IMR-90 (cell line): ENCODE measurements around the gene TAOK1. TPM values are rescaled to one million over a fixed set of nuclear protein-coding genes. Genes with fewer than 3 reads are reported as not detected.

ENCODE experiments used
- ATAC-seq: fragments of 200-7000 bp; cut with Tn5 transposase; 2 replicates; pipeline ENCODE4 v1.9.1; 2020; ENCODE audit warnings: low read depth, mild to moderate bottlenecking, moderate library complexity
- BruUV-seq: library from RNA; stranded (reverse); fragments of 400-500 nt; replicated peaks from 2 replicates; lab custom pipeline; 2021; lab: Mats Ljungman, UMichigan
- CTCF ChIA-PET: fragments of 300-600 bp; formaldehyde crosslinking; extraction: SDS; loops from one replicate; lab custom pipeline; 2021; ENCODE audit warnings: antibody characterized with exemption; lab: Yijun Ruan, JAX
- POLR2A ChIA-PET: fragments of 300-600 bp; sonication (Branson Sonifier 250); formaldehyde crosslinking; loops from one replicate; lab custom pipeline; 2022; ENCODE audit warnings: antibody characterized with exemption; ENCODE audit not compliant: unreplicated experiment; lab: Charles Lee
- DNase-seq: peaks from one replicate; pipeline ENCODE4 v3.0.0; 2013
- H2AFZ ChIP-seq: replicated peaks from 2 replicates; pipeline ENCODE3; 2013; ENCODE audit warnings: low read length, mild to moderate bottlenecking; ENCODE audit not compliant: poor library complexity
- H2AK5ac ChIP-seq: 2 replicates; pipeline ENCODE4 v1.6.1; 2013; ENCODE audit warnings: low read depth, low read length, inconsistent platforms
- H2AK9ac ChIP-seq: replicated peaks from 2 replicates; pipeline ENCODE3; 2013; ENCODE audit warnings: mild to moderate bottlenecking, low read depth, low read length, moderate library complexity; ENCODE audit not compliant: poor library complexity
- H2BK120ac ChIP-seq: 2 replicates; pipeline ENCODE4 v1.6.1; 2013; ENCODE audit warnings: low read depth, low read length, inconsistent platforms
- H2BK15ac ChIP-seq: 3 replicates; pipeline ENCODE4 v1.6.1; 2013; ENCODE audit warnings: low read depth, low read length, inconsistent platforms
- H2BK20ac ChIP-seq: 2 replicates; pipeline ENCODE4 v1.6.1; 2013; ENCODE audit warnings: low read depth, mild to moderate bottlenecking, inconsistent platforms, low read length, moderate library complexity
- H2BK5ac ChIP-seq: 2 replicates; pipeline ENCODE4 v1.6.1; 2013; ENCODE audit warnings: mild to moderate bottlenecking, low read depth, low read length, inconsistent platforms; ENCODE audit not compliant: poor library complexity, severe bottlenecking
- H3K14ac ChIP-seq: replicated peaks from 2 replicates; pipeline ENCODE4 v1.6.1; 2013; ENCODE audit warnings: low read depth, low read length, inconsistent platforms
- H3K18ac ChIP-seq: 2 replicates; pipeline ENCODE4 v1.6.1; 2013; ENCODE audit warnings: low read depth, low read length, control low read depth
- H3K23ac ChIP-seq: 2 replicates; pipeline ENCODE4 v1.6.1; 2013; ENCODE audit warnings: low read depth, low read length, inconsistent platforms
- H3K27ac ChIP-seq: 2 replicates; pipeline ENCODE4 v1.5.1; 2013; ENCODE audit warnings: mild to moderate bottlenecking, control low read depth, low read length; ENCODE audit not compliant: insufficient read depth
- H3K27me3 ChIP-seq: 2 replicates; pipeline ENCODE4 v1.6.1; 2013; ENCODE audit warnings: low read length; ENCODE audit not compliant: control insufficient read depth, insufficient read depth
- H3K36me3 ChIP-seq: 2 replicates; pipeline ENCODE4 v1.6.1; 2013; ENCODE audit warnings: low read length, mixed read lengths; ENCODE audit not compliant: control insufficient read depth, insufficient read depth
- H3K4ac ChIP-seq: 2 replicates; pipeline ENCODE4 v1.6.1; 2013; ENCODE audit warnings: low read depth, low read length, inconsistent platforms
- H3K4me1 ChIP-seq: 2 replicates; pipeline ENCODE4 v1.6.1; 2013; ENCODE audit warnings: low read length, mixed read lengths; ENCODE audit not compliant: control insufficient read depth, insufficient read depth
- H3K4me2 ChIP-seq: 2 replicates; pipeline ENCODE4 v1.6.1; 2013; ENCODE audit warnings: low read depth, mild to moderate bottlenecking, control low read depth, low read length, moderate library complexity
- H3K4me3 ChIP-seq: 2 replicates; pipeline ENCODE4 v1.5.1; 2013; ENCODE audit warnings: low read depth, mild to moderate bottlenecking, control low read depth, low read length, moderate library complexity; ENCODE audit not compliant: insufficient read depth
- H3K56ac ChIP-seq: 2 replicates; pipeline ENCODE4 v1.6.1; 2013; ENCODE audit warnings: low read length, inconsistent platforms; ENCODE audit not compliant: insufficient read depth; ENCODE audit errors: extremely low read depth
- H3K79me1 ChIP-seq, 2 experiments: 2 replicates each; pipeline ENCODE4 v1.6.1; 2013; ENCODE audit warnings: low read length in 2 of 2, inconsistent platforms in 1 of 2, low read depth in 1 of 2
- H3K9ac ChIP-seq: 2 replicates; pipeline ENCODE4 v1.6.1; 2013; ENCODE audit warnings: low read depth, low read length, control low read depth
- H3K9me1 ChIP-seq: 2 replicates; pipeline ENCODE4 v1.6.1; 2013; ENCODE audit warnings: low read length, inconsistent platforms; ENCODE audit not compliant: insufficient read depth
- H3K9me3 ChIP-seq: 2 replicates; pipeline ENCODE4 v1.6.1; 2013; ENCODE audit warnings: low read length; ENCODE audit not compliant: control insufficient read depth, insufficient read depth
- H4K20me1 ChIP-seq: 2 replicates; pipeline ENCODE4 v1.6.1; 2013; ENCODE audit warnings: low read length, inconsistent platforms; ENCODE audit not compliant: insufficient read depth
- H4K5ac ChIP-seq: 2 replicates; pipeline ENCODE4 v1.6.1; 2013; ENCODE audit warnings: mild to moderate bottlenecking, low read depth, low read length, control low read depth
- H4K8ac ChIP-seq, 2 experiments: 2 replicates each; pipeline ENCODE4 v1.6.1; 2013; ENCODE audit warnings: low read depth in 2 of 2, low read length in 2 of 2, control low read depth in 1 of 2, inconsistent platforms in 1 of 2
- H4K91ac ChIP-seq: 2 replicates; pipeline ENCODE4 v1.6.1; 2013; ENCODE audit warnings: low read depth, low read length, inconsistent platforms; ENCODE audit not compliant: insufficient read depth
- CEBPB ChIP-seq: IDR thresholded peaks from 2 replicates; pipeline ENCODE4 v1.6.1; 2012; ENCODE audit warnings: low read depth, low read length, improper control_type of control experiment
- CHD1 ChIP-seq: IDR thresholded peaks from 2 replicates; pipeline ENCODE4 v1.6.1; 2012; ENCODE audit warnings: low read depth, low read length, improper control_type of control experiment
- NFE2L2 ChIP-seq: fragments of 150-350 bp; IDR thresholded peaks from 2 replicates; pipeline ENCODE4 v1.6.1; 2016; ENCODE audit warnings: low read depth, mild to moderate bottlenecking, low read length
- WGBS, 2 experiments: methylation state at CpG; one replicate each; pipeline versions ENCODE4 v1.1.5 to v1.1.7; 2013; ENCODE audit warnings: missing lambda C conversion rate in 2 of 2; ENCODE audit not compliant: insufficient read length in 1 of 2; ENCODE audit errors: extremely low coverage in 2 of 2; 5-methylcytosine and 5-hydroxymethylcytosine counted together
- dilution Hi-C: fragments of 300-500 bp; cut with HindIII; formaldehyde crosslinking; loops from one replicate; pipeline ENCODE4 v1.14.3; 2018; ENCODE audit warnings: low sequenced_read_pairs; ENCODE audit not compliant: unreplicated experiment
- in situ Hi-C: fragments of 300-500 bp; cut with MboI; formaldehyde crosslinking; loops from 3 replicates; pipeline ENCODE4 v1.14.3; 2019; ENCODE audit warnings: low sequenced_read_pairs, inconsistent platforms, mixed read lengths
- intact Hi-C: fragments of 100-400 bp; cut with micrococcal nuclease; formaldehyde crosslinking; loops from 2 replicates; pipeline ENCODE4 v1.10.0; 2022
- polyA plus RNA-seq, 3 experiments: library from polyadenylated mRNA; depleted of rRNA; stranded (reverse); fragments of >200 nt; gene quantifications; 2 replicates each; pipeline ENCODE4 v1.2.3, GENCODE V29; 2012; ENCODE audit warnings: low replicate concordance in 1 of 3
- total RNA-seq: library from RNA; depleted of rRNA; stranded (reverse); fragments of >200 nt; gene quantifications from 2 replicates; pipeline ENCODE4 v1.2.3, GENCODE V29; 2012
- TF ChIP-seq, protein P1 (sequence below): fragments of 150-350 bp; IDR thresholded peaks from 2 replicates; pipeline ENCODE4 v1.6.1; 2017; ENCODE audit warnings: mild to moderate bottlenecking, antibody characterized with exemption, low read length, low read depth

Gene TAOK1
- total and polyA plus RNA-seq, 2 of the 4 experiments (the other 2 are of a cell fraction), result 9.8 to 91.8 TPM

DNA sequence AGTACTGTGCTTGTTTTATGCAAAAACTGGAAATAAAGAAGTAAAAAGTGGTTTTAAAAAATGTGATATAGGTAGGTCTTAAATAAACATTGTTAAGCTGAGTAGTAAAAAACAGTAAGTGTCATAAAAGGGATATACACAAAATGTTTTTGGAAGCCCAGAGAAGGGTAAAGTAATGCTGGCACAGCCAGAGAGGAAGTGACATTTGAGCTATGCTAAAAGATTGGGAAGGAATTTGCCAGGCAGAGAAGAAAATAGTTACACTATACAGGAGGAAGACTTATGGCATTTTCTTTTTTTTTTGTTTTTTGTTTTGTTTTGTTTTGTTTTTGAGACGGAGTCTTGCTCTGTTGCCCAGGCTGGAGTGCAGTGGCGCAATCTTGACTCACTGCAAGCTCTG is 40.8 kb upstream of the TAOK1 start:
- no peak overlapping the region for H2AFZ ChIP-seq
- no peaks in the 10 kb centered on the region for H4K20me1 ChIP-seq
- DNase-seq, result no peak
- H3K4me3 ChIP-seq, result no peak overlapping the region
- CTCF ChIA-PET, result interaction anchor here (1.0 to 1.7 kb wide), 2 partner anchors 21 to 200 kb away, joined by 3 to 4 read pairs; no protein-coding TSS in a partner anchor
- no peak overlapping the region for H3K4me2 ChIP-seq
- WGBS, 2 experiments, result no CpG with 5 or more reads among the region's 2 CpGs
- H2AK5ac ChIP-seq, result no peak overlapping the region
- H4K91ac ChIP-seq, result no peak overlapping the region
- no peak overlapping the region for H3K23ac ChIP-seq
- no peak overlapping the region for H4K8ac ChIP-seq
- no peak overlapping the region for H3K56ac ChIP-seq
- no peak overlapping the region for H3K27ac ChIP-seq
- no peak overlapping the region for H3K9ac ChIP-seq
- in situ Hi-C loops (loop anchor here (25.0 kb wide), 1 partner anchor 713 kb away; no protein-coding TSS in a partner anchor), intact Hi-C loops (loop anchor here (5.0 kb wide), 1 partner anchor 52 kb away; no protein-coding TSS in a partner anchor), dilution Hi-C loops (no loop called here)
- H2BK5ac ChIP-seq, result no peak overlapping the region
- POLR2A ChIA-PET, result no interaction called here
- H3K36me3 ChIP-seq, result no peaks in the 10 kb centered on the region
- no peaks in the 10 kb centered on the region for H3K79me1 ChIP-seq
- H3K9me1 ChIP-seq, result no peaks in the 10 kb centered on the region
- H4K5ac ChIP-seq, result no peak overlapping the region
- no peak overlapping the region for H2BK15ac ChIP-seq
- H3K18ac ChIP-seq, result no peak overlapping the region
- H3K14ac ChIP-seq, result no peak overlapping the region
- H2BK20ac ChIP-seq, result no peak overlapping the region
- no peak overlapping the region for H2BK120ac ChIP-seq
- TF ChIP-seq CHD1 (no peak), CEBPB (no peak), NFE2L2 (no peak)
- TF ChIP-seq, protein P1, sequence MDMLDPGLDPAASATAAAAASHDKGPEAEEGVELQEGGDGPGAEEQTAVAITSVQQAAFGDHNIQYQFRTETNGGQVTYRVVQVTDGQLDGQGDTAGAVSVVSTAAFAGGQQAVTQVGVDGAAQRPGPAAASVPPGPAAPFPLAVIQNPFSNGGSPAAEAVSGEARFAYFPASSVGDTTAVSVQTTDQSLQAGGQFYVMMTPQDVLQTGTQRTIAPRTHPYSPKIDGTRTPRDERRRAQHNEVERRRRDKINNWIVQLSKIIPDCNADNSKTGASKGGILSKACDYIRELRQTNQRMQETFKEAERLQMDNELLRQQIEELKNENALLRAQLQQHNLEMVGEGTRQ, result no peak
- no peaks in the 10 kb centered on the region for H3K9me3 ChIP-seq
- BruUV-seq, result no TSS peak
- H2AK9ac ChIP-seq, result no peak overlapping the region
- no peaks in the 10 kb centered on the region for H3K4me1 ChIP-seq
- H3K27me3 ChIP-seq, result peaks cover 3% of the 10 kb centered on the region
- no peak for ATAC-seq
- no peak overlapping the region for H3K4ac ChIP-seq
